A549 (cell line): ENCODE data around the gene NTN1. TPM values are rescaled to one million over a fixed set of nuclear protein-coding genes. Genes with fewer than 3 reads are reported as not detected.

ENCODE experiments used
- ATAC-seq, 2 experiments: fragments of 200-7000 bp in 1 of 2; fragments of >200 bp in 1 of 2; cut with Nextera tagmentation in 1 of 2; cut with Tn5 transposase in 1 of 2; 3 replicates each; pipeline versions ENCODE4 v1.8.0 to v1.9.1; 2018 to 2020; ENCODE audit warnings: mild to moderate bottlenecking in 1 of 2, moderate library complexity in 1 of 2
- CTCF ChIA-PET: fragments of 300-600 bp; sonication (Branson Sonifier 250); formaldehyde crosslinking; extraction: SDS; loops from one replicate; lab custom pipeline; 2021; ENCODE audit warnings: antibody characterized with exemption, inconsistent platforms; lab: Yijun Ruan, JAX
- POLR2A ChIA-PET: fragments of 350-600 bp; formaldehyde crosslinking; extraction: SDS; loops from one replicate; lab custom pipeline; 2021; ENCODE audit warnings: antibody characterized with exemption, inconsistent platforms; lab: Yijun Ruan, JAX
- DNase-seq, 2 experiments: peaks; one replicate each; pipeline versions ENCODE4 v3.0.0 to v3.0.0-alpha.2; 2011 to 2016; ENCODE audit warnings: low read depth in 1 of 2, low spot score in 1 of 2
- FAIRE-seq: peaks from 2 replicates; lab custom pipeline; 2011; peaks lifted over from hg19 to GRCh38; lab: Jason Lieb, UNC
- H3K27ac ChIP-seq, 2 experiments: fragments of >200 bp; sonication (Bioruptor Twin); formaldehyde crosslinking; 3 replicates each; pipeline ENCODE4 v1.5.1; 2016 to 2017
- H3K4me1 ChIP-seq: fragments of >200 bp; sonication (Bioruptor Twin); formaldehyde crosslinking; 3 replicates; pipeline ENCODE4 v1.6.1; 2016
- H3K4me2 ChIP-seq: fragments of >200 bp; sonication (Bioruptor Twin); formaldehyde crosslinking; 3 replicates; pipeline ENCODE4 v1.6.1; 2016
- H3K4me3 ChIP-seq: fragments of >200 bp; sonication (Bioruptor Twin); formaldehyde crosslinking; 3 replicates; pipeline ENCODE4 v1.5.1; 2016
- H3K9me3 ChIP-seq: fragments of >200 bp; sonication (Bioruptor Twin); formaldehyde crosslinking; 3 replicates; pipeline ENCODE4 v1.6.1; 2016
- BCL3 ChIP-seq: fragments of >200 bp; sonication (Bioruptor Twin); formaldehyde crosslinking; IDR thresholded peaks from 3 replicates; pipeline ENCODE4 v1.6.1; 2016
- BHLHE40 ChIP-seq: IDR thresholded peaks from 2 replicates; pipeline ENCODE4 v1.6.1; 2012; ENCODE audit warnings: low read depth, low read length, inconsistent platforms
- CBX2 ChIP-seq: fragments of 200-600 bp; sonication (generic); IDR thresholded peaks from 2 replicates; pipeline ENCODE4 v1.6.1; 2016; ENCODE audit warnings: low read depth, mild to moderate bottlenecking, borderline replicate concordance
- CBX8 ChIP-seq: fragments of 200-600 bp; sonication (generic); IDR thresholded peaks from 2 replicates; pipeline ENCODE4 v1.6.1; 2016
- CTCF ChIP-seq: fragments of >200 bp; sonication (Bioruptor Twin); formaldehyde crosslinking; IDR thresholded peaks from 3 replicates; pipeline ENCODE4 v1.5.1; 2016
- E2F6 ChIP-seq: IDR thresholded peaks from 2 replicates; pipeline ENCODE4 v1.6.1; 2012; ENCODE audit warnings: low read depth, borderline replicate concordance
- EHMT2 ChIP-seq: fragments of 200-600 bp; sonication (generic); IDR thresholded peaks from 2 replicates; pipeline ENCODE4 v1.6.1; 2016; ENCODE audit warnings: antibody characterized with exemption, low read depth, mild to moderate bottlenecking, moderate library complexity
- ELK1 ChIP-seq: fragments of 150-350 bp; IDR thresholded peaks from 2 replicates; pipeline ENCODE4 v1.6.1; 2014; ENCODE audit warnings: low read depth, mild to moderate bottlenecking, low read length
- EP300 ChIP-seq, 2 experiments: fragments of >200 bp; sonication (Bioruptor Twin); formaldehyde crosslinking; IDR thresholded peaks; 2 replicates in 1 of 2; 3 replicates in 1 of 2; pipeline ENCODE4 v1.6.1; 2016 to 2017
- ESRRA ChIP-seq: fragments of 150-350 bp; IDR thresholded peaks from 2 replicates; pipeline ENCODE4 v1.6.1; 2014; ENCODE audit warnings: mild to moderate bottlenecking, low read length, borderline replicate concordance
- FOSB ChIP-seq: fragments of 250-450 bp; sonication (Bioruptor Pico); IDR thresholded peaks from 2 replicates; pipeline ENCODE4 v1.5.0; 2020; ENCODE audit warnings: mild to moderate bottlenecking, moderate library complexity
- GATA3 ChIP-seq: IDR thresholded peaks from 2 replicates; pipeline ENCODE4 v1.6.1; 2012; ENCODE audit warnings: borderline replicate concordance
- HDAC2 ChIP-seq: fragments of 200-600 bp; sonication (generic); IDR thresholded peaks from 2 replicates; pipeline ENCODE4 v1.6.1; 2016
- HEYL ChIP-seq: fragments of 250-450 bp; sonication (Bioruptor Pico); IDR thresholded peaks from 2 replicates; pipeline ENCODE4 v1.8.0; 2021; ENCODE audit warnings: mild to moderate bottlenecking, moderate library complexity
- HOXB5 ChIP-seq: fragments of 250-450 bp; sonication (Bioruptor Pico); IDR thresholded peaks from 2 replicates; pipeline ENCODE4 v1.5.0; 2020; ENCODE audit warnings: mild to moderate bottlenecking, moderate library complexity
- MAX ChIP-seq: IDR thresholded peaks from 2 replicates; pipeline ENCODE4 v1.6.1; 2012
- NR3C1 ChIP-seq: fragments of >200 bp; sonication (Bioruptor Twin); formaldehyde crosslinking; IDR thresholded peaks from 3 replicates; pipeline ENCODE4 v1.6.1; 2017
- PBX3 ChIP-seq: IDR thresholded peaks from 2 replicates; pipeline ENCODE4 v1.6.1; 2012
- RAD21 ChIP-seq, 2 experiments: fragments of >200 bp in 1 of 2; sonication (Bioruptor Twin) in 1 of 2; formaldehyde crosslinking in 1 of 2; IDR thresholded peaks in 1 of 2; conservative IDR thresholded peaks in 1 of 2; 2 replicates in 1 of 2; 3 replicates in 1 of 2; pipeline ENCODE4 v1.6.1; 2012 to 2018; ENCODE audit warnings: inconsistent platforms in 1 of 2
- RARB ChIP-seq: fragments of 250-450 bp; sonication (Bioruptor Pico); IDR thresholded peaks from 2 replicates; pipeline ENCODE4 v1.8.0; 2021; ENCODE audit warnings: mild to moderate bottlenecking, moderate library complexity
- RCOR1 ChIP-seq: fragments of 150-350 bp; IDR thresholded peaks from 2 replicates; pipeline ENCODE4 v1.6.1; 2014; ENCODE audit warnings: antibody characterized with exemption, low read length, low read depth
- RFX5 ChIP-seq: fragments of 450-650 bp; IDR thresholded peaks from 2 replicates; pipeline ENCODE4 v1.7.1; 2014; ENCODE audit warnings: antibody characterized with exemption, mild to moderate bottlenecking, moderate library complexity
- RNF2 ChIP-seq: fragments of 200-600 bp; sonication (generic); IDR thresholded peaks from 2 replicates; pipeline ENCODE4 v1.6.1; 2016; ENCODE audit warnings: low read depth, mild to moderate bottlenecking, antibody characterized with exemption, moderate library complexity, borderline replicate concordance
- TP53 ChIP-seq: fragments of 250-450 bp; sonication (Bioruptor Pico); IDR thresholded peaks from 2 replicates; pipeline ENCODE4 v1.5.0; 2021; ENCODE audit warnings: mild to moderate bottlenecking, moderate library complexity
- ZFP36 ChIP-seq: fragments of 450-650 bp; IDR thresholded peaks from 2 replicates; pipeline ENCODE4 v1.6.1; 2014; ENCODE audit warnings: borderline replicate concordance; ENCODE audit not compliant: partially characterized antibody
- ZNF302 ChIP-seq: fragments of 250-450 bp; sonication (Bioruptor Pico); IDR thresholded peaks from 2 replicates; pipeline ENCODE4 v1.9.0; 2021; ENCODE audit warnings: inconsistent platforms, mild to moderate bottlenecking, moderate library complexity
- ZSCAN20 ChIP-seq: fragments of 250-450 bp; sonication (Bioruptor Pico); IDR thresholded peaks from 2 replicates; pipeline ENCODE4 v1.8.0; 2022; ENCODE audit warnings: mild to moderate bottlenecking, moderate library complexity
- WGBS: methylation state at CpG from one replicate; pipeline ENCODE4 v1.1.6; 2017; ENCODE audit errors: missing lambda C conversion rate; 5-methylcytosine and 5-hydroxymethylcytosine counted together
- polyA plus RNA-seq, 4 experiments: library from polyadenylated mRNA; depleted of rRNA in 3 of 4; stranded (reverse); fragments of >200 nt; fragmentation: RNase III in 1 of 4; extraction: RNeasy Plus Mini Kit Qiagen cat#74134 plus additional on column Dnase treatment in 1 of 4; gene quantifications; 2 replicates in 3 of 4; 3 replicates in 1 of 4; pipeline ENCODE4 v1.2.3, GENCODE V29; 2011 to 2017

NTN1 gene
- polyA plus RNA-seq, 2 of the 4 experiments (the other 2 are of a cell fraction): 0.12 to 0.13 TPM

- ChIA-PET CTCF (no interaction called here), POLR2A (no interaction called here)
- H3K27ac ChIP-seq: no peak overlapping the region
- no peak overlapping the region for H3K4me2 ChIP-seq
- WGBS: 14% methylated on average over 1 of the region's 1 CpG
- H3K9me3 ChIP-seq: no peaks in the 10 kb centered on the region; the same call in 2 of the 3 replicates
- no peak overlapping the region for H3K4me3 ChIP-seq
- ATAC-seq: no peak
- peak; percentile 32 for FAIRE-seq
- TF ChIP-seq EP300 (IDR thresholded peaks at IDR 0.05) (no peak), TP53 (CRISPR knock-in tag) (no peak), RFX5 (no peak), HEYL (CRISPR knock-in tag) (no peak), HOXB5 (no peak), ELK1 (no peak), GATA3 (no peak), ESRRA (no peak), CBX2 (no peak), BCL3 (no peak), BHLHE40 (no peak), EHMT2 (no peak), PBX3 (no peak), ZSCAN20 (no peak), FOSB (CRISPR knock-in tag) (no peak), ZFP36 (no peak), MAX (no peak), RAD21 (conservative IDR thresholded peaks at IDR 0.05 in 1 of 2, IDR thresholded peaks at IDR 0.05 in 1 of 2) (no peak)
- H3K4me1 ChIP-seq: no peaks in the 10 kb centered on the region
- no peak for DNase-seq
Observed at GRCh38 chr17:9094193-9094592, 72.9 kb downstream of the NTN1 start.

GRCh38 chr17:9095390-9095789, 74.1 kb downstream of the NTN1 start:
- DNase-seq (no peak), FAIRE-seq (no peak), ATAC-seq (no peak)
- no peak overlapping the region for H3K27ac ChIP-seq
- TF ChIP-seq EP300 (IDR thresholded peaks at IDR 0.05) (no peak), CTCF (no peak), CBX8 (no peak), RNF2 (no peak), RCOR1 (no peak), E2F6 (no peak), ZNF302 (CRISPR knock-in tag) (no peak), RARB (CRISPR knock-in tag) (no peak), HOXB5 (no peak), RFX5 (no peak), ESRRA (no peak), NR3C1 (no peak), HDAC2 (no peak)
- POLR2A ChIA-PET: no interaction called here
- H3K4me2 ChIP-seq: no peak overlapping the region
- H3K4me3 ChIP-seq: no peak overlapping the region
- no peaks in the 10 kb centered on the region for H3K4me1 ChIP-seq
- CTCF ChIA-PET: interaction anchor here (0.6 kb wide), 1 partner anchor 8 kb away, joined by 3 read pairs; no protein-coding TSS in a partner anchor
- H3K9me3 ChIP-seq: no peaks in the 10 kb centered on the region; the same call in 2 of the 3 replicates
- WGBS: 41% methylated on average over 2 of the region's 2 CpGs
